HepG2 (cell line): ENCODE data around the gene CCNL1. TPM values are rescaled to one million over a fixed set of nuclear protein-coding genes. Genes with fewer than 3 reads are reported as not detected.

Experiments
- AKAP8 ChIP-seq: sonication (generic); formaldehyde crosslinking; IDR thresholded peaks from 2 replicates; pipeline ENCODE4 v1.5.1; 2020; ENCODE audit warnings: mild to moderate bottlenecking, missing genetic modification reagents
- JUND ChIP-seq: sonication (generic); formaldehyde crosslinking; IDR thresholded peaks from 2 replicates; pipeline ENCODE4 v1.8.0; 2022; ENCODE audit warnings: mild to moderate bottlenecking, missing genetic modification reagents
- KLF15 ChIP-seq: sonication (generic); formaldehyde crosslinking; IDR thresholded peaks from 2 replicates; pipeline ENCODE4 v1.8.1; 2023; ENCODE audit warnings: borderline replicate concordance, mild to moderate bottlenecking, inconsistent platforms, missing genetic modification reagents, mixed read lengths
- MLXIP ChIP-seq: sonication (generic); formaldehyde crosslinking; IDR thresholded peaks from 2 replicates; pipeline ENCODE4 v1.9.0; 2021; ENCODE audit warnings: missing genetic modification reagents, borderline replicate concordance
- RBM22 ChIP-seq: fragments of 200-400 bp; formaldehyde crosslinking; optimal IDR thresholded peaks from 2 replicates; pipeline ENCODE3; 2017; ENCODE audit warnings: mild to moderate bottlenecking, low read length, moderate library complexity
- SOX6 ChIP-seq, 2 experiments: fragments of 450-650 bp in 1 of 2; sonication (generic) in 1 of 2; formaldehyde crosslinking in 1 of 2; IDR thresholded peaks; 2 replicates each; pipeline versions ENCODE4 v1.4.0 to v1.6.1; 2017 to 2020; ENCODE audit warnings: antibody characterized with exemption in 1 of 2, mild to moderate bottlenecking in 1 of 2, missing genetic modification reagents in 1 of 2
- STAT6 ChIP-seq: sonication (generic); formaldehyde crosslinking; IDR thresholded peaks from 2 replicates; pipeline ENCODE4 v1.4.0; 2020; ENCODE audit warnings: missing genetic modification reagents, mild to moderate bottlenecking, borderline replicate concordance
- ZBTB38 ChIP-seq: sonication (generic); formaldehyde crosslinking; IDR thresholded peaks from 2 replicates; pipeline ENCODE4 v1.5.1; 2020; ENCODE audit warnings: mild to moderate bottlenecking, missing genetic modification reagents
- ZC3H4 ChIP-seq: sonication (generic); formaldehyde crosslinking; IDR thresholded peaks from 2 replicates; pipeline ENCODE4 v1.4.0; 2020; ENCODE audit warnings: missing genetic modification reagents, borderline replicate concordance
- ZNF772 ChIP-seq: sonication (generic); formaldehyde crosslinking; IDR thresholded peaks from 2 replicates; pipeline ENCODE4 v1.5.0; 2020; ENCODE audit warnings: mild to moderate bottlenecking, missing genetic modification reagents
- ZSCAN12 ChIP-seq: sonication (generic); formaldehyde crosslinking; IDR thresholded peaks from 2 replicates; pipeline ENCODE4 v1.9.0; 2021; ENCODE audit warnings: mild to moderate bottlenecking, missing genetic modification reagents
- polyA plus RNA-seq, 8 experiments: library from polyadenylated mRNA; depleted of rRNA in 3 of 8; stranded (reverse) in 7 of 8; unstranded in 1 of 8; fragments of >200 nt; fragmentation: Illumina TruSeq in 4 of 8; extraction: Trizol in 4 of 8; gene quantifications; 2 replicates each; pipeline versions ENCODE4 v1.2.1 to v1.2.3, GENCODE V29; 2011 to 2016; ENCODE audit warnings: low read depth in 4 of 8, missing spikeins in 1 of 8, mixed read lengths in 1 of 8; ENCODE audit not compliant: insufficient read depth in 1 of 8
- total RNA-seq, 5 experiments: library from RNA; depleted of rRNA; stranded (reverse); fragments of >200 nt; fragmentation: Illumina TruSeq; extraction: Trizol; gene quantifications; 2 replicates each; pipeline ENCODE4 v1.2.3, GENCODE V29; 2016; ENCODE audit warnings: low read depth in 1 of 5
- TF ChIP-seq, protein P1 (sequence below): sonication (generic); formaldehyde crosslinking; IDR thresholded peaks from 2 replicates; pipeline ENCODE4 v1.4.0; 2020; ENCODE audit warnings: mild to moderate bottlenecking, low read depth, missing genetic modification reagents
- TF ChIP-seq, protein P2 (sequence below): sonication (generic); formaldehyde crosslinking; IDR thresholded peaks from 2 replicates; pipeline ENCODE4 v1.5.1; 2020; ENCODE audit warnings: mild to moderate bottlenecking, missing genetic modification reagents, moderate library complexity

CCNL1 gene
- total and polyA plus RNA-seq, 2 of the 13 experiments (the other 11 are each of a cell fraction or from before 2014, with no cell fraction given) = 151 to 303 TPM

DNA sequence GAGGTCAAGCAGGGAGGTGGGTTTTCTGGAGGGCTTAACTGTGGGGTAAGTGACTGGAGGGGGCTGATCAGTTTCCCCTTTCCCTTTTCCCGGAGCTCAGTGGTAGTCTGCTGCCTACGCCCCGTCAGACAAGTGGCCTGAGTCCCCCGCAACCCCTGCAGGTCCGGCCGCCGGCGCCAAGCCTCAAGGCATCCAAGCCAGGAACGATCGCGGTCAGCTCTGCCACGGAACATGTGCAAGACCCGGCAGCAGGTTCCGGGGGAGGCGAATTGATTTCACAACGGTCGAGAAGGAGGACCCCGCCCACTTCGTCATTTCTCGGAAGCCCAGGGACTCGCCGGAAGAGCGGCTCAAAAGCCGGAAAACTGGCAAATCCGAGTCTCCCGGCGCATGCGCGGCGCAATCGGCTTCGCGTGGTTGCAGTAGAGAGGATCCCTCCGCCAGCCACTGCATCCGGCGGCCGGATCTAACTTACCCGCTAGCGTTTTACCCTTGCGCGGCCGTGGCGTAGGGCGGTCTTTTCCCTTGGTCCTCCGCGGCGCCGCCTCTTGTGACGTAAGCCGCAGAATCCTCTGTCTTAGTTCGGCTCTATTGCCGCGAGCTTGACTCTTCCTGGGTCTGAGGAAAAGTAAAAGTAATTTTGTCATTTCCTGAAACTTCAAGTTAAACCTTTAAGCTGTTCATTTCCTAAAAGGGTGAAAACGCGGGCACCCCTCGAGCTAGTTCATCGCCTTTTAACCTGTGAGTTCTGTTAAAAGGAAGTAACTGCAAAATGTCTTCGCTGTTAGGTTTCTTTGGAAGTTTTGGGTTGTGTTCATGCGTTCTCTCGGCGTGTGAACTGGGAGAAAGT lies 14.9 kb upstream of the CCNL1 start (continued):
- TF ChIP-seq, protein P1, sequence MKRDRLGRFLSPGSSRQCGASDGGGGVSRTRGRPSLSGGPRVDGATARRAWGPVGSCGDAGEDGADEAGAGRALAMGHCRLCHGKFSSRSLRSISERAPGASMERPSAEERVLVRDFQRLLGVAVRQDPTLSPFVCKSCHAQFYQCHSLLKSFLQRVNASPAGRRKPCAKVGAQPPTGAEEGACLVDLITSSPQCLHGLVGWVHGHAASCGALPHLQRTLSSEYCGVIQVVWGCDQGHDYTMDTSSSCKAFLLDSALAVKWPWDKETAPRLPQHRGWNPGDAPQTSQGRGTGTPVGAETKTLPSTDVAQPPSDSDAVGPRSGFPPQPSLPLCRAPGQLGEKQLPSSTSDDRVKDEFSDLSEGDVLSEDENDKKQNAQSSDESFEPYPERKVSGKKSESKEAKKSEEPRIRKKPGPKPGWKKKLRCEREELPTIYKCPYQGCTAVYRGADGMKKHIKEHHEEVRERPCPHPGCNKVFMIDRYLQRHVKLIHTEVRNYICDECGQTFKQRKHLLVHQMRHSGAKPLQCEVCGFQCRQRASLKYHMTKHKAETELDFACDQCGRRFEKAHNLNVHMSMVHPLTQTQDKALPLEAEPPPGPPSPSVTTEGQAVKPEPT = peak; percentile 95
- TF ChIP-seq SOX6 (IDR thresholded peaks at IDR 0.05) = no peak
- TF ChIP-seq SOX6 (CRISPR knock-in tag; IDR thresholded peaks at IDR 0.05) = peak; percentile 94
- peak; percentile 88 for TF ChIP-seq ZBTB38
- no peak for TF ChIP-seq ZC3H4 (CRISPR knock-in tag)
- TF ChIP-seq, protein P2, sequence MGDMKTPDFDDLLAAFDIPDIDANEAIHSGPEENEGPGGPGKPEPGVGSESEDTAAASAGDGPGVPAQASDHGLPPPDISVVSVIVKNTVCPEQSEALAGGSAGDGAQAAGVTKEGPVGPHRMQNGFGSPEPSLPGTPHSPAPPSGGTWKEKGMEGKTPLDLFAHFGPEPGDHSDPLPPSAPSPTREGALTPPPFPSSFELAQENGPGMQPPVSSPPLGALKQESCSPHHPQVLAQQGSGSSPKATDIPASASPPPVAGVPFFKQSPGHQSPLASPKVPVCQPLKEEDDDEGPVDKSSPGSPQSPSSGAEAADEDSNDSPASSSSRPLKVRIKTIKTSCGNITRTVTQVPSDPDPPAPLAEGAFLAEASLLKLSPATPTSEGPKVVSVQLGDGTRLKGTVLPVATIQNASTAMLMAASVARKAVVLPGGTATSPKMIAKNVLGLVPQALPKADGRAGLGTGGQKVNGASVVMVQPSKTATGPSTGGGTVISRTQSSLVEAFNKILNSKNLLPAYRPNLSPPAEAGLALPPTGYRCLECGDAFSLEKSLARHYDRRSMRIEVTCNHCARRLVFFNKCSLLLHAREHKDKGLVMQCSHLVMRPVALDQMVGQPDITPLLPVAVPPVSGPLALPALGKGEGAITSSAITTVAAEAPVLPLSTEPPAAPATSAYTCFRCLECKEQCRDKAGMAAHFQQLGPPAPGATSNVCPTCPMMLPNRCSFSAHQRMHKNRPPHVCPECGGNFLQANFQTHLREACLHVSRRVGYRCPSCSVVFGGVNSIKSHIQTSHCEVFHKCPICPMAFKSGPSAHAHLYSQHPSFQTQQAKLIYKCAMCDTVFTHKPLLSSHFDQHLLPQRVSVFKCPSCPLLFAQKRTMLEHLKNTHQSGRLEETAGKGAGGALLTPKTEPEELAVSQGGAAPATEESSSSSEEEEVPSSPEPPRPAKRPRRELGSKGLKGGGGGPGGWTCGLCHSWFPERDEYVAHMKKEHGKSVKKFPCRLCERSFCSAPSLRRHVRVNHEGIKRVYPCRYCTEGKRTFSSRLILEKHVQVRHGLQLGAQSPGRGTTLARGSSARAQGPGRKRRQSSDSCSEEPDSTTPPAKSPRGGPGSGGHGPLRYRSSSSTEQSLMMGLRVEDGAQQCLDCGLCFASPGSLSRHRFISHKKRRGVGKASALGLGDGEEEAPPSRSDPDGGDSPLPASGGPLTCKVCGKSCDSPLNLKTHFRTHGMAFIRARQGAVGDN = peak; percentile 99
- TF ChIP-seq ZNF772 (CRISPR knock-in tag) = peak; percentile 97
- peak; percentile 71; the same call in 1 of the 2 replicates for TF ChIP-seq KLF15 (CRISPR knock-in tag)
- peak; percentile 80; the same call in 1 of the 2 replicates for TF ChIP-seq MLXIP (CRISPR knock-in tag)
- TF ChIP-seq JUND (CRISPR knock-in tag) = no peak; the same call in 1 of the 2 replicates
- TF ChIP-seq STAT6 (CRISPR knock-in tag) = peak; percentile 97
- TF ChIP-seq ZSCAN12 = peak; percentile 81; the same call in 1 of the 2 replicates
- TF ChIP-seq RBM22 = no peak
- TF ChIP-seq AKAP8 = 0 out of 2 replicates have a peak, but pooled peaks have one; percentile 37
